Measurements from ENCODE around the gene MAB21L3. TPM values are rescaled to one million over a fixed set of nuclear protein-coding genes. Genes with fewer than 3 reads are reported as not detected.

MAB21L3 gene
- total RNA-seq, 2 donors from 2014 or later, result 0.14 TPM; not detected in 1

- Mint-ChIP-seq H3K4me1 (ENCODE audit: low read depth) (no peaks in the 10 kb centered on the region), H3K9me3 (peaks cover 9 to 11% of the 10 kb centered on the region in 2 donors), H3K27me3 (ENCODE audit: low read depth) (peaks cover 7% of the 10 kb centered on the region), H3K4me3 (no peak overlapping the region), H3K36me3 (ENCODE audit: insufficient read depth in 2 of 2) (peaks cover 10 to 15% of the 10 kb centered on the region in 2 donors), H3K27ac (no peak overlapping the region)
- ATAC-seq (replicated peaks in 1 of 2) (no peak), DNase-seq (no peak)
Measured at GRCh38 chr1:116095027-116095426, 16.2 kb upstream of the MAB21L3 start.

DNA sequence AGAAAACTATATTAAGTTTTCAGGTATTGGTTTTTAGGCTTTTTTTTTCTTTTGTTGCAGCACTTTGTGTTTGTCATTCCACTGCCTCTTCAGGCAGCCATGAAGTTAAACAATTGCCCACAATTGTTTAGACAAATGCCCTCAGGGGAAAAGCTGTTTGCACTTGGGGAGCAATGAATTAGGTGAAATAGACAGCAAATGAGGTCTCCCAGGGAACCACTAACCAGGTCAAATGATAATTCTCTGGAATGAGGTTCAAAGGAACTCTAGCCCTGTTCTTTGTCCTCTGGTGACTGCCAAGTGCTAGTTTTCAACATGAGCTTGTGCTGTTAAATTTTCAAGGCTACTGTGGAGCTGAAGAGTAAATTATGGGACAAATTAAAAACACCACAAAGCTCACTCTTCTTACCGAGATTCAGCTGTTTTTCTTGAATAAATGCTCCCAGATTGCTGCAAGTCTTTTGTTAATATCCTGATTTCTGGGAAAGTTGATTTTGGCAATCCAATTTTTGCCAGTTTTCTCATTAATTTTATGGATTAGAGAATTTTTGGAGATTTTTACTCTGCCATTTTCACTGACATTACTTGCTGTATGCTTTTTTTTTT, 15.1 kb upstream of the MAB21L3 start:
- H3K27me3 Mint-ChIP-seq (ENCODE audit: low read depth), result peaks cover 7% of the 10 kb centered on the region
- ATAC-seq (replicated peaks in 1 of 2) (no peak), DNase-seq (no peak)
- H3K4me1 Mint-ChIP-seq (ENCODE audit: low read depth), result no peaks in the 10 kb centered on the region
- peaks cover 3 to 4% of the 10 kb centered on the region in 2 donors for H3K9me3 Mint-ChIP-seq
- no peak overlapping the region for H3K4me3 Mint-ChIP-seq
- no peak overlapping the region for H3K27ac Mint-ChIP-seq
- peaks cover 3 to 9% of the 10 kb centered on the region in 2 donors for H3K36me3 Mint-ChIP-seq (ENCODE audit: insufficient read depth in 2 of 2)

GRCh38 chr1:116097626-116098025, 13.6 kb upstream of the MAB21L3 start:
- Mint-ChIP-seq H3K4me3 (no peak overlapping the region), H3K9me3 (peaks cover 2 to 3% of the 10 kb centered on the region in 2 donors), H3K27me3 (ENCODE audit: low read depth) (peaks cover 7% of the 10 kb centered on the region), H3K27ac (no peak overlapping the region), H3K4me1 (ENCODE audit: low read depth) (no peaks in the 10 kb centered on the region), H3K36me3 (ENCODE audit: insufficient read depth in 2 of 2) (peaks cover 3 to 9% of the 10 kb centered on the region in 2 donors)
- no peak for DNase-seq
- no peak for ATAC-seq (replicated peaks in 1 of 2)

DNA sequence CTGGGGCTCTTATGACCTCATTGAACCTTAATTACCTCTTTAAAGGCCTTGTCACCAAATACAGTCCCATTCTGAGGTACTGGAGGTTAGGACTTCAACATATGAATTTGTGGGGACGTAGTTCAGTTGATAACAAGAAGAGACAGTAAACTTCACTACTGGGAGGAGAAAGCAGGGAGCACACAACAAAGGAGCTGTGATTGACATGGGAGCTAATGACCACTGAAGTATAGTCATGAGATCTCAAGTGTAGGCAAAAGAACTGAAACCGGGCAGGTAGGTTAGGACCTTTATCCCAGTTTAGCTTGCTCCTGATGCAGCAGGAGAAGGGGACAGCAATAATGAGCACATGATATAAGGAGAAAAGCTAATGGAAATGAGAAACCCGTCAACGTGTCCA, 11.8 kb upstream of the MAB21L3 start:
- DNase-seq, result no peak
- Mint-ChIP-seq H3K4me3 (no peak overlapping the region), H3K27ac (no peak overlapping the region), H3K4me1 (ENCODE audit: low read depth) (no peaks in the 10 kb centered on the region), H3K36me3 (ENCODE audit: insufficient read depth in 2 of 2) (peaks cover 3 to 9% of the 10 kb centered on the region in 2 donors), H3K9me3 (peaks cover 2 to 3% of the 10 kb centered on the region in 2 donors), H3K27me3 (ENCODE audit: low read depth) (peaks cover 7% of the 10 kb centered on the region)
- ATAC-seq (replicated peaks in 1 of 2), result no peak

- H3K36me3 Mint-ChIP-seq (ENCODE audit: insufficient read depth in 2 of 2), result peaks cover 3 to 8% of the 10 kb centered on the region in 2 donors
Measured at GRCh38 chr1:116099919-116100318, 11.3 kb upstream of the MAB21L3 start.

DNA sequence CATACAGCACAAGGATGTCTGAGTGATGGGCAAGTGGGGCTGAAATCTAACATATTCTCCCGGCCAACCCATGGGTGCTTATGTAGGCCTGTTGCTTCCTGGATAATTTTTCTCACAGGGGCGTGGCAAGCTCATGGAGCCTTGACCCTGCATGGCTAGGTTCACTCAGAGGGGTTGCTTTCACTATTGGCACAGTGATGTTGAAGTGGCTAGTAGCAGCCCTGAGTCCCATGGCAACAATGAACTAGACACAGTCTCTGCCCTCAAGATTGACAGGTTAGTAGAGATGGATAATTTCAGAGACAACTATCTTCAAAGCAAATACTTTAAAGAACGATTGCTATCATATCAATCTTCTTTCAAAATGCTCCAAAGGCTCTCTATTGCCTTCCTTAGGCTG, 6.5 kb upstream of the MAB21L3 start:
- no peaks in the 10 kb centered on the region for H3K9me3 Mint-ChIP-seq
- no peak overlapping the region for H3K4me3 Mint-ChIP-seq
- H3K27ac Mint-ChIP-seq, result no peak overlapping the region
- H3K4me1 Mint-ChIP-seq (ENCODE audit: low read depth), result no peaks in the 10 kb centered on the region
- H3K27me3 Mint-ChIP-seq (ENCODE audit: low read depth), result peaks cover 17% of the 10 kb centered on the region
- ATAC-seq (replicated peaks in 1 of 2), result no peak
- DNase-seq, result no peak
- H3K36me3 Mint-ChIP-seq (ENCODE audit: insufficient read depth in 2 of 2), result no peaks in the 10 kb centered on the region

More at GRCh38 chr1:116099919-116100318, 11.3 kb upstream of the MAB21L3 start:
- ATAC-seq (replicated peaks in 1 of 2) (no peak), DNase-seq (no peak)
- H3K27ac Mint-ChIP-seq, result no peak overlapping the region
- peaks cover 2 to 3% of the 10 kb centered on the region in 2 donors for H3K9me3 Mint-ChIP-seq
- no peak overlapping the region for H3K4me3 Mint-ChIP-seq
- peaks cover 7% of the 10 kb centered on the region for H3K27me3 Mint-ChIP-seq (ENCODE audit: low read depth)
- H3K4me1 Mint-ChIP-seq (ENCODE audit: low read depth), result no peaks in the 10 kb centered on the region

DNA sequence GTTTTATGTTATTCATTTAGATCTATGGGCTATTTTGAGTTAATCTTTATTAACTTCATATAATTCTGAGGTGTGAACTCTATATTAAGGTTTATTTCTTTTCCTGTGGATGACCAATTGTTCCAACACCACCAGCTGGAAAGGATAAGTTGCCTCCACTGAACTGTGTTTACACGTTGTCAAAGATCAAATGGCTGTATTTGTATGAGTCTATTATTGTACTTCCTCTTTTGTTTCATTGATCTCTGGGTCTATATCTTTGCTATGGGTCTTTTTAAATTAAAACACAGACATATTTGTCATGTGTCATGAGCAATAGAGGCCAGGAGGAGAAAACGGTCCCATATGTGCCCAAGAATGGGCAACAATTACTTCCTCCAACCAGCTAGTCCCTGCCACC, 5.2 kb upstream of the MAB21L3 start:
- peaks cover 17% of the 10 kb centered on the region for H3K27me3 Mint-ChIP-seq (ENCODE audit: low read depth)
- H3K9me3 Mint-ChIP-seq, result no peaks in the 10 kb centered on the region

DNA sequence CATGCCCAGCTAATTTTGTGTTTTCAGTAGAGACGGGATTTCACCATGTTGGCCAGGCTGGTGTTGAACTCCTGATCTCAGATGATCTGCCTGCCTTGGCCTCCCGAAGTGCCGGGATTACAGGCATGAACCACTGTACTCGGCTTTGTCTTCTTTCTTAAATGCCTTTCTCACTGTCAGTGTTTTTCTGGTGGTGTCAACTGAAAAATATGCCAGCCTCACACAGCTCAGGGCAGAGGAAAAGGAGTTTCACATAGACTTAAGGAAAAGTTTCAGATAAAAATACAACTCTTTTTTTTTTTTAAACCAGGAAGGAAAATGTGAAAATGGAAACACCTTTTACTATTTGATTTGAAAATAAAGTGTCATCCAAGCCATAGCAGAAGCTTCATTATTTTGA, 4.6 kb upstream of the MAB21L3 start:
- H3K4me3 Mint-ChIP-seq, result no peak overlapping the region
- H3K9me3 Mint-ChIP-seq, result no peaks in the 10 kb centered on the region
- no peaks in the 10 kb centered on the region for H3K36me3 Mint-ChIP-seq (ENCODE audit: insufficient read depth in 2 of 2)
- peaks cover 17% of the 10 kb centered on the region for H3K27me3 Mint-ChIP-seq (ENCODE audit: low read depth)
- H3K4me1 Mint-ChIP-seq (ENCODE audit: low read depth), result no peaks in the 10 kb centered on the region
- ATAC-seq (replicated peaks in 1 of 2) (no peak), DNase-seq (no peak)
- H3K27ac Mint-ChIP-seq, result no peak overlapping the region

More for the DNA sequence above, 5.2 kb upstream of the MAB21L3 start:
- DNase-seq, result no peak
- H3K36me3 Mint-ChIP-seq (ENCODE audit: insufficient read depth in 2 of 2), result no peaks in the 10 kb centered on the region
- H3K4me1 Mint-ChIP-seq (ENCODE audit: low read depth), result no peaks in the 10 kb centered on the region
- H3K4me3 Mint-ChIP-seq, result no peak overlapping the region
- ATAC-seq (replicated peaks in 1 of 2), result no peak
- H3K27ac Mint-ChIP-seq, result no peak overlapping the region

GRCh38 chr1:116107371-116107770, 3.8 kb upstream of the MAB21L3 start:
- ATAC-seq (replicated peaks in 1 of 2), result no peak

DNA sequence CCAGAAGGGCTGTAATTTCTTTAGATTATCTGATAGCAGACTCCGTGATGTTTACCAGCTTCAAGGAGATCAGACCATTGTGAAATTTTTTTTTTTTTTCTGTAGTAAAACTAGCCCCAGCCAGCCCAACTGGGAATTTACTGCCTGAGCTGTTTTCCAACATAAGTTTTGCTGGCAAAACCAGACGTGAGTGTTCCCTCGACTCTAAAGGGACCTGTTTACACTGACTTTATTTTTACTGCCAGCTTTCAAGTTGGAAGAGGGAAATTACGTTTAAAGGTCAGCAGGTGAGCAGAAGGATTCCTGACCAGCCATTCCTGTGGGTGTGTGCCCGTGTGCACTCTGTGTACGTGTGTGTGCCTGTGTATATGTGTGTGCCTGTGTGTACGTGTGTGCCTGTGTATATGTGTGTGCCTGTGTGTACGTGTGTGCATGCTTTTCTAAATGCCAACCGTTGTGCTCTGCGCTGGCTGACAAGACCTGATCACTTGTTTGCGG, 374 bp downstream of the MAB21L3 start:
- no peaks in the 10 kb centered on the region for H3K4me1 Mint-ChIP-seq (ENCODE audit: low read depth)
- peaks cover 20% of the 10 kb centered on the region for H3K27me3 Mint-ChIP-seq (ENCODE audit: low read depth)
- DNase-seq (no peak), ATAC-seq (replicated peaks in 1 of 2) (no peak)
- no peak overlapping the region for H3K4me3 Mint-ChIP-seq
- no peak overlapping the region for H3K27ac Mint-ChIP-seq
- no peaks in the 10 kb centered on the region for H3K9me3 Mint-ChIP-seq
- no peaks in the 10 kb centered on the region for H3K36me3 Mint-ChIP-seq (ENCODE audit: insufficient read depth in 2 of 2)

More at GRCh38 chr1:116107371-116107770, 3.8 kb upstream of the MAB21L3 start:
- H3K4me1 Mint-ChIP-seq (ENCODE audit: low read depth), result no peaks in the 10 kb centered on the region
- no peaks in the 10 kb centered on the region for H3K9me3 Mint-ChIP-seq
- no peaks in the 10 kb centered on the region for H3K36me3 Mint-ChIP-seq (ENCODE audit: insufficient read depth in 2 of 2)
- peaks cover 24% of the 10 kb centered on the region for H3K27me3 Mint-ChIP-seq (ENCODE audit: low read depth)
- no peak for DNase-seq
- H3K27ac Mint-ChIP-seq, result no peak overlapping the region
- no peak overlapping the region for H3K4me3 Mint-ChIP-seq

DNA sequence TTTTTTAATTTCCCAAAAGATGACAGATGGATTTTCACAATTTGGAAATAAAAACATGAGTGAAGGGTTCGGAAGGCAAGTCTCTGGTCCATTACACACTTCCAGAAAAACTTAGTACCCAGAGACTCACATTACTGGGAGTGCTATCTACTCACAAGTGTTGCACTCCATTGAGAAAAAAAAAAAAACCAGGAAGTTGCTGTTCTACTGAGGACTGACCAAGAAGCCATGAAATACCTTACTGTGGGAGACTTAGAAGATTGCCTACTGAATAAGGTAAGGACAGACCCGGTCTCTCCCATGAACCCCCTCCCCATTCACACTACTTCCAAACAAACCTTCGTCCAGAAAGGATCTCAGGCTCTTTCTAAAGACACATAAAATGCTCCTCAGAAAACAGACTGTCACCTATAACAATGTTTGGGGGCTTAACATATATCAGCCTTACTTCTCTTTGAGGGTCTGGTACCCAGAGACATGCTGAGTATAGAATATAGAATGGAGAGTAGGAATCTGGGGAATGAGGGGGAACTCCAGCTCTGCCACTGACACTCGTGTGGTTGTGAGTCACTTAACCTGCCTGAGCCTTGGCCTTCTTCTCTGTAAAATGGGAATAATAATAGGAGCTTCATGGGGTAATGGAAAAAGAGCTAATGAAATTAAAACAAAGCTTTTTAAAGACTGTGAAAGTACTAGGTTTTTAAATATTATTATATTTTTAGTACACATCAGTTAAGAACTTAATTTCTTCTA, 1.4 kb downstream of the MAB21L3 start:
- Mint-ChIP-seq H3K36me3 (ENCODE audit: insufficient read depth in 2 of 2) (no peaks in the 10 kb centered on the region), H3K27me3 (ENCODE audit: low read depth) (peaks cover 21% of the 10 kb centered on the region), H3K27ac (no peak overlapping the region), H3K4me1 (ENCODE audit: low read depth) (no peaks in the 10 kb centered on the region), H3K4me3 (no peak overlapping the region), H3K9me3 (no peaks in the 10 kb centered on the region)
- ATAC-seq (replicated peaks in 1 of 2) (no peak), DNase-seq (no peak)

DNA sequence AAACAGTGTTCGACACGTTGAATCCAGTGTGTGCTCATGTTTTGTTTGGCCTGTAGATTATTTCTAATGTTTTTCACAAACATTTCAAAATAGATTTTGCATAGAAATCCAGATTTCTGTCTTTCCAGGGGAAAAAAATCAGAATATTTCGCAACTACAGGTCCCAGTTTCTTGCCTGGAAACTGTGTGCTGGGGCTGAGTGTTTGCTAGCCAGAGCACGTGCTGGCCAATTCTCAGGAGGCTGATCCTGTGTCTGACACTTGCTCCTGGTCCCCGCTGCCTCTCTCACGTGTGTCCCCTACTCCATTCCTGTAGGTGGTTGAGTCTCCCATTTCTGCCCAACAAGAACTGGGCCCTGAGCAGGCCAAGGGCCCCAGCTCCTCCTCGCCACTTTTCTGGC, 2.4 kb downstream of the MAB21L3 start:
- no peaks in the 10 kb centered on the region for H3K4me1 Mint-ChIP-seq (ENCODE audit: low read depth)
- no peak overlapping the region for H3K4me3 Mint-ChIP-seq
- H3K9me3 Mint-ChIP-seq, result no peaks in the 10 kb centered on the region
- H3K27me3 Mint-ChIP-seq (ENCODE audit: low read depth), result peaks cover 16% of the 10 kb centered on the region
- no peak overlapping the region for H3K27ac Mint-ChIP-seq
- H3K36me3 Mint-ChIP-seq (ENCODE audit: insufficient read depth in 2 of 2), result no peaks in the 10 kb centered on the region
- DNase-seq (no peak), ATAC-seq (replicated peaks in 1 of 2) (no peak)

DNA sequence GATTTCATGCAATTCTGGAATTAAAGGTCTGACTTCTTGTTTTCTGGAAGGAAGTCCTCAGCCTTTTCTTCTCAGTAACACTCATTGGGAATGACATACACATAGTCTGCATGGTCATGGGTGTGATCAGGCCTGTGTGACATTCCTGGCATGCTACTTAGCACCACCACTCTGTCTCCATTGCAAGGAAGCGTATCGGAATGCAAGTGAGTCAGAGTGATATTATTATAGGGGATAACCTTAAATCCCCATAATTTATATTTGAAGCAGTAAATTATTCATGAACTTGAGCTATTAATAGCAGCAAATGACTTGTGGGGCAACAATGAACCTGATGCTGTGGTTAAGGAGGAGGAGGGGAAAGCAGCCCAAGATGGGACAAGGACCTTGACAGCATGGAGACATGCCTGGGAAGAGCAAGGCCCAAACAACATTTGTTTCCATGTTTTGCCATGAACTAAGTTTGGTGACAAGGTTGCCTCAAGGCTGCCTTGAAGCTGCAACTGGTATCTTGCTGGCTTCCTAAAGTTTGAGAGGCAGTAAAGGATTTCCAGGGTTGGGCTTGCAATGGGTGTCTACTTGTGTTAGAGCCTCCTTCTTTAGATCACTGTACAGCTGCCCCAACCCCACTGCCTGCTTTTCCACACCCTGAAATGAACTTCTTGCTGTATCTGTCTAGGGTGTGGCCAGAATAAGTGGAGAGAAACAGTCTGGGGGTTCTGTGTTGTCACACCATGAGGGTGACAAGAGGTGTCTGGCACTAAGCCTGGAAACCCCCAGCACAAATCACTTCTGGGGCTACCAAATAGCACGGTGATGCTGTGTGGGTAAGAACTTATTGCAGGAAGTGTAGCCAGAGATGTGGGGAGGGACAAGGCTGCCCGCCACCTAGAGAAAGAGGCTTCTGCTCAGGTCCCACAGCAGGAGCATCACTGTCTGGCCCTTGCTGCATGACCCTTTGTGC, 4.6 kb downstream of the MAB21L3 start:
- Mint-ChIP-seq H3K27ac (no peak overlapping the region), H3K27me3 (ENCODE audit: low read depth) (peaks cover 16% of the 10 kb centered on the region), H3K4me1 (ENCODE audit: low read depth) (no peaks in the 10 kb centered on the region), H3K4me3 (no peak overlapping the region), H3K9me3 (no peaks in the 10 kb centered on the region), H3K36me3 (ENCODE audit: insufficient read depth in 2 of 2) (no peaks in the 10 kb centered on the region)
- ATAC-seq (replicated peaks in 1 of 2) (no peak), DNase-seq (no peak)
